Nucleus accumbens (tissue), 56 donors: ENCODE measurements around the gene KIFC1.
"Not testable (repeated sequence)": the region's sequence is repeated elsewhere in the genome, so short reads cannot be mapped to it uniquely, and the experiment has no call there.

Experiments used
- DNase-seq, 56 donors: peaks; one replicate each; lab custom pipeline; 2025; lab: John Stamatoyannopoulos, UW

Gene KIFC1

DNA sequence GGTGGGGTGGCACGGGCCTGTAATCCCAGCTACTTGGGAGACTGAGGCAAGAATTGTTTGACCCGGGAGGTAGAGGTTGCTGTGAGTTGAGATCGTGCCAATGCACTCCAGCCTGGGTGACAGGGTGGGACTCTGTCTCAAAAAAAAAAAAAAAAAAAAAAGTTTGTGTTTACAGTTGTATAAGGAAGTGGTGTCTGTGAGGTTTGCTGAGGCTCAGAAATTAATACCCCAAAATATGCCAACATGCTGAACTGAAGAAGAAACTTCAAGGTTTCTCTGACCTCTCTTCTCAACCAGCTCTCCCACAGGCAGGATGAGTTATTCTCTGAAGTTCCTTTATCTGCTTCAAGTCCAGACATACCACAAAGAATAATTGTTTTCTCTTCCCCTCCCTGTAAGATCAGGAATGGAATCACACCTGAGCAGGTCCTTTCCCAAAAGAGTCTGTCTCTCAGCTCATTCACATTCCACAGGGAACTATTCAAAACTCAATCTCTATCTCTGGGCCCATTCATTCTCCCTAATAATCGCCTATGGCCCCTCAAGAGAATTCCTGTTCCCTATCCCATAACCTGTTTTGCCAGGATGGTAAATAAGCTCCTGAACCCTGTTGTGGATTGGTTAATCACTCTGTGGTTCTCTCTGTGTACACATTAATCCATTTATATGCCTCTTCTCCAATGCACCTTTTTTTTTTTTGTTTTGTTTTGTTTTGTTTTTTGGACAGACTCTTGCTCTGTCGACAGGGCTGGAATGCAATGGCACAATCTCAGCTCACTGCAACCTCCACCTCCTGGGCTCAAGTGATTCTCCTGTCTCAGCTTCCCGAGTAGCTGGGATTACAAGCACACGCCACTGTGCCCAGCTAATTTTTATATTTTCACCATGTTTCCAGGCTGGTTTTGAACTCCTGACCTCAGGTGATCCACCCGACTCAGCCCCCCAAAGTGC, 17.4 kb upstream of the KIFC1 start:
- DNase-seq, result no peak

DNA sequence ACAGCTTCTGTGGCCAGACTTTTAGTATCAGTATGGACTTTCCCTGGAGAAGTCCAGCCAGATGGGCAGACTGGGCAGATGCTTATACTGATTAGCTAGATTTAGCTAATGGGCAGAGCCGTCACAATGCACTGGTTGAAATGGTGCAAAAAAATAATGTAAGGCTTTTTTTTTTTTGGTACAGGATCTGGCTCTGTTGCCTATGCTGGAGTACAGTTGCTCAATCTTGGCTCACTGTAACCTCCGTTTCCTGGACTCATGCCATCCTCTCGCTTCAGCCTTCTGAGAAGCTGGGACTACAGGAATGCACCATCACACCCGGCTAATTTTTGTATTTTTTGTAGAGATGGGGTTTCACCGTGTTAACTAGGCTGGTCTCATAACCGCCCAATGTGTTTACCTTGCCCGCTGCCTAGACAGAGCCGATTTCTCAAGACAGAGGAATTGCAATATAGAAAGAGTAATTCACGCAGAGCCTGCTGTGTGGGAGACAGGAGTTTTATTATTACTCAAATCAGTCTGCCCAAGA, 16.4 kb upstream of the KIFC1 start:
- peak in 10 of 56 donors; percentile 1 to 30 (median 3) for DNase-seq

DNA sequence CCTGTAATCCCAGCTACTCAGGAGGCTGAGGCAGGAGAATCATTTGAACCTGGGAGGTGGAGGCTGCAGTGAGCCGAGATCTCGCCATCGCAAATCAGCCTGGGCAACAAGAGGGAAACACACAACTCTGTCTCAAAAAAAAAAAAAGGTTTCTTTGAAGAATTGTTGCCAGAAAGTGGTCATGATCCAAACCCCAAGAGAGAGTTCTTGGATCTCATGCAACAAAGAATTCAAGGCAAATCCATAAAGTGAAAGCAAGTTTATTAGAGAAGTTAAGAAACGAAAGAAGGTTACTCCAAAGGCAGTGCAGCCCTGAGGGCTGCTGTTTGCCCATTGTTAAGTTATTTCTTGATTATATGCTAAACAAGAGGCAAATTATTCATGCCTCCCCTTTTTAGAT, 14.5 kb upstream of the KIFC1 start:
- DNase-seq, result no peak

DNA sequence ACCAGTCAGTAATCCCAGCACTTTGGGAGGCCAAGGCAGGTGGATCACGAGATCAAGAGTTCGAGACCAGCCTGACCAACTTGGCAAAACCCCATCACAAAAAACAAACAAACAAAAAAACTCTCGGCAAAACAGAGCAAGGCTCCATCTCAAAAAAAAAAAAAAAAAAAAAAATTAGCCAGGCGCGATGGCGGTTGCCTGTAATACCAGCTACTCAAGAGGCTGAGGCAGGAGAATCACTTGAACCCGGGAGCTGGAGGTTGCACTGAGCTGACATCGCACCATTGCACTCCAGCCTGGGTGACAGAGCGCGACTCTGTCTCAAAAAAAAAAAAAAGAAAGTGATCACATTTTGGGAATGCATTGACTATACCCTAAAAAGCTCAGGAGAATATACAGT, 12.4 kb upstream of the KIFC1 start:
- not testable (repeated sequence) for DNase-seq

DNA sequence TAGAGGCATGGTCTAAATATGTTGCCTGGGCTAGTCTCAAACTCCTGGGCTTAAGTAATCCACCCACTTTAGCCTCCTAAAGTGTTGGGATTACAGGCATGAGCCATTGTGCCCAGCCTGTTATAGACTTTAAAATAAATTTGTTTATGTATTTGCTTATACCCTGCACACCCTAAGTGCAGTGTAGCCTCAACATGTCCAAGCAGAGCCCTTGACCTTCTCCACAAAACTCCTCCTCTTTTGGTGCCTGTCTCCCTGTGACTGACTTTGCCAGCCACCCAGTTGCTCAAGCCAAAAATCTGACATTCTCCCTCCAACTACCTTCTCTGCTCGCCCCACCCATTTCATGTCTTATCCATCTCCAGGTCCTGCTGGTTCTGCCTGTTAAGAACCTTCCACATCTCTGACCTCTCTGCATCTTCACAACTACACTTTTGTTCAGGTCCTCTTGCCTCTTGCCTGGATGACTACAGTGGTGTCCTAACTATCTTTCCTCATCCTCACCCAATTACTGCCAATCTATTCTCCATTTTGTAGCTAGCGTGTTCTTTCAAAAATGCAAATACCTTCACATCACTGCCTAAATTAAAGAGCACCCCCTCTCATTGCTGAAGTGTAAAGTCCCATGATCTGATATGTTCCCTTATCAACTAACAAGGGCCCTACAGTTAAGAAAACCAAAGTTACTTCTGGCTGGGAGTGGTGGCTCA, 11.2 kb upstream of the KIFC1 start:
- DNase-seq, result no peak

DNA sequence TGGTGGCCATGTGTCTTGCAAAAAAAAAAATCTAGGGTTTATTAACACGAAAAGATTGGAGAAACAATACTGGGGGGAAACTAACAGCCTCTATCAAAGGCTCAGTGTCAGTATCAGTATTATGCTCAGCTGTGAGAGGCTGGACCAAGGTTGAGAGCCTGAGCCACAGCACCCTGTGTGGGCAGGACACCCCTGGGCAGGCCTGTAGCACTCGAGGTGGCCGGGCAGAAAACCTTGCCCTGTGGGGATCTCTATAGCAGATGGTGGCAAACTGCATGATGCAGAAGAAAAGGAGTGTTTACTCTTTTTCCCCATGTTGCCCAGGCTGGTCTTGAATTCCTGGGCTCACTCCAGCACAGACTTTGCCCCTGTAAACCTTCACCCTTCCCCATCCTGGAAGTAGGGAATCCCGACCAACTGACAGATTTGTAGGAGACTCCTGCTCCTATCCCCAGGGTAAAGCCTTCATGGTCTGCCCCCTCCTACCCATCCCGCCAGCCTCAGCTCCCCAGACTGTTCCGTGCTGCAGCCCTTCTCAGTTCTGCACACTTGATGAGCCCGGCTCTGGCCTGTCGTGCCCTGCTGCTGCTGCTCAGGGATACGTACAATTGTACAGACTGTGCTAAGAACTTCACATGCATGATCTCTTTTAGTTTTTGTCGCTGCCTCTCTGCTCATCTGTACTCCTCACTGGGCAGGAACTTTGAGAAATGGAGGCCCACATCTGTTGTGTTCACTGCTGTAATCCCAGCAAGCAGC, 8.0 kb upstream of the KIFC1 start:
- no peak for DNase-seq

DNA sequence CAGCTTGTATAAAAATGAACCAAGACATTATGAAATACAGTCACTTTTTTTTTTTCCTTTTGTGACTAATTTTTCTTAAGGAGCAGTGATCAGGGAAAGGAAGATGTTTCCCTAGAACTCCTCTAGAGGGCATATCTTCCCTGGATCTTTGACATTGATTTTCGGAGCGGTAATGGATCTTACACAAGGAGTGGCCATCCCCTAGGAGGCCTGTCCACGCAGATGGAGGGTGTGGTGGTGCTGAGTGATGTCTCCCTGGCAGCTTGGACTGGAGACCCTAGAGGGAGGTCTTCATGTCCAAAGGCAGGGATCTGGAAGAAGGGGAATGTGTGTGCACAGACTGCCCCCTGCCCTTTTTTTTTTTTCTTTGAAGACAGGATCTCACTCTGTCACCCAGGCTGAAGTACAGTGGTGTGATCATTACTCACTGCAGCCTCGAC, 7.0 kb upstream of the KIFC1 start:
- peak in 2 of 56 donors; percentile 1 to 12 for DNase-seq

DNA sequence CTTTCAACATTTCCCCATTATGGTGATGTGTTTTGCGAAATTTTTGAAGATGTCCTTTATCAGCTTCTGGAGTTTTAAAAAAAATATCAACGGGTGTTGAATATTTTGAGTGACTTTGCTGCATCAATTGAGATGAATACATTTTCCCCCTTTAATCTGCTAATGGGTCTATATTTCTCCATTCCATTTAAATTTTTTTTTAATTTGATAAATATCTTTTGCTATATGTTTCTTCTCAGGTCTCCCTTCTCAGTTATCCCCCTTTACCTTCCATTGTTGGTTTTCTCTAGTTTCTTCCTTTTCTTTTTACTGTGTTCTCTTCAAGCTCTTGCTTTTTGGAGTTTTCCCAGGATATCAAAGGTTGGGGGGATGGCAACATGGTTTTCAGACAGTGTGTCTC, 1.4 kb upstream of the KIFC1 start:
- DNase-seq, result no peak

DNA sequence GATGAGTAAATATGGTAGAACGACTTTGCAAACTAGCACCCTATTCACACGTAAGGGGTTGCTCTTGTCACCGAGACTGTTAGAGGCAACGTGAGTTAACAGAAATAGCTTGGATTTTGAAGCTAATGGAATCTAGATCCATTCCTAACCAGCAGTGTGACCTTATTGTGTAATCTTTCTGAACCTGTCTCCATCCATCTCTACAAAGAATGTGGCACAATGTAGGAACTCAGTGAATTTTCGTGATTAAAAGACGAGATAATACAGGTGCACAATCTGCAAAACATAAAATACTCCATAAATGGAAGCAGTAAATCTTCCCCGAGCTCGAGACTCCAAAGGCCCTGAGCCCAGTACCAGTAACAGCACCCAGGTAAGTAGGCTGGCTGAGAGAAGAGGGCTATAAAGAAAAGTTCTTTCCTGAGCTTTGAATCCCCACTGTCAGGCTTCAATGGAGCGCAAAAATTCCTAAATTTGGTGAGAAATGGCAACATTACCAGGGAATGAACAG, 801 bp upstream of the KIFC1 start:
- DNase-seq, result no peak

DNA sequence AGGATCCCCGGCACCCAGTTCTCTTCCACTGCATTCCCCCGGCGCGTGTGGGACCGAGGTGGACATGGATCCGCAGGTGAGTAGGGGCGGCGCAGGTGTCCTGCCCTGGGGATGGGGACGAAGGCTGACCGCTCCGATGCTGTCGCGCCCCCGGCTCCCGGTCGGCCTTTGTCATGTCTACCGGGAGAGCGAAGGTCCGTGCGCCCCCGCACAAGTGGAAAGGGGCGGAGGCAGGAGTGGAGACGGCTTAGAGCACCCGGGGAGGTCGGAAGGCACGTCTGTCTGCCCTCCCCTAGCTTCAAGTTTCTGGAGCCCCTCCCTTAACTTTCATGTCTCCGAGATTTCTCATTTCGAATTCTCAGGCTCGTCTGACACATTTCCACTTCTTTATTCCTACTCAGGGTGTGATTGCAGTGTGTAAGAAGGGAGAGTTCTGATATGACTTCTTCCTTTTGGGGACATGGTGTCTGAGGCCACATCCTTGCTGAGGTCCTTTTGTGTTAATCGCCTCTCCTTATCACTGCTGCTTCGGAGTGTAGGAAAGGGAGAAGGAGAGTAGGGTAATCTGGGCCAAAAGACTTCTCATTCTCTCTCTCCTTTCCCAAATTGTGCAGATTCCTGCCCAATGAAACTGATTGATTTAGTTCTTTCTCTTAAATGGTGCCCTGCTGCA, 435 bp downstream of the KIFC1 start:
- no peak for DNase-seq

DNA sequence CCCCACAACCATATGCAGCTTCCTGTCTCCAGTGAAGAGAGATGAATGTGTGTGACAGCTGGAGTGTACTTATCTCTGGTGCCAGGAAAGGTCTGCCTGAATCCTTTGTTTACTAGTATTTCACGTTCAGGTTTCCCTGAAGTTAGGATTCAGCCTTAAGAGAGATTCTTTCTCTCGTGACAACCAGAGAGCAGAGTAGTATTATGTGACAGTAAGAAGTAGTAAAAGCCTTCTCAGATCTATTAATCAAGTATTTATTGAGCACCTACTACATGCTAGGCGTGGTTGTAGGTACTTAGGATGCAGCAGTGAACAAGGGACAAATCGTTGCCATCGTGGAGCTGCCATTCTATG, 949 bp downstream of the KIFC1 start:
- DNase-seq, result no peak

DNA sequence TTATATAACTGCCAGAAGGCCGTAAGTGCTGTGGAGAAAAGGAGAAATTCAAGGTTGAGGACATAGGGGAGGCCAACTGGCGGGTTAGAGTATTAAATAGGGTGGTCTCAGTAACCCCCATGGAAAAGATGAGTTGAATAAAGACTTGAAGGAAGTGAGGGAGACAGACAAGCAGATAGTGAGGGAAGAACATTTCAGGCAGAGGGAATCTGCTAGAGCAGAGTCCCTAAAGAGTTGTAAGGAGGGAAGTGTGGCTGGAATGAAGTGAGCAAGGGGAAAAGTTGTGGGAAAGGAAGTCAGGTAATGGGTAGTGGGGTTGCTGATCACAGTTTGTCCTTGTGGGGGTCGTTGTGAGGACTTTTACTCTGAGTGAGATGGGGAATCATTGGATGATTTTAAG, 1.4 kb downstream of the KIFC1 start:
- no peak for DNase-seq

DNA sequence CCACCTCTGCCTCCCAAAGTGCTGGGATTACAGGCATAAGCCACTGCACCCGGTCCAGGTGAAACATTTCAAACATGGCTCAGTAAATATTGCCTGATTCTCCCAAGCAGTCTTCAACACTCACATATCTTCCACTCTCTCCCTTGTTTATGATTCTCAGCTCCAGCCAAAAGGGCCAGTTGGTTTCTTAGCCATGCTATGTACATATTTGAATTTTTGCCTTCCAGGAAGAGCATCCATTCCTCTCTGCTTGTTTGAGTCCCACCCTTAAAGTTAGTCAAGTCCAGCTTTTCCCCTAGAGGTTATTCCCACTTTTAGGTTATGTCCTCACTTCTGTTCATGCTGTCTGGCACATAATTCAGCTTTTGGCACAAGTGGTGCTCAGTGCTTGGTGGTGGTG, 5.9 kb downstream of the KIFC1 start:
- DNase-seq, result no peak

DNA sequence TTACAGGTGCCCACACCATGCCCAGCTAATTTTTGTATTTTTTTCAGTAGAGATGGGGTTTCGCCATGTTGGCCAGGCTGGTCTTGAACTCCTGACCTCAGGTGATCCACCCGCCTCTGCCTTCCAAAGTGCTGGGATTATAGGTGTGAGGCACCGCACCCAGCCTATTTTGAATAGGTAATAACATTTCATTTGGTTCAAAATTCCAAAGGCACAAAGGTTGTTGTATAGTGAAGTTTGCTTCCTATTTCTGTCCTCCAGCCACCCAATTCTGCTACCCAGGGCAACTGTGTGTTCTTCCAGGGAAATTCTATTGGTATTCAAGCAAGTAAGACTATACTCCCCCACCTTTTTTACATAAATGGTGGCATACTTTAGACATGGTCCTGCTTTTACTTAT, 7.0 kb downstream of the KIFC1 start:
- not testable (repeated sequence) for DNase-seq

DNA sequence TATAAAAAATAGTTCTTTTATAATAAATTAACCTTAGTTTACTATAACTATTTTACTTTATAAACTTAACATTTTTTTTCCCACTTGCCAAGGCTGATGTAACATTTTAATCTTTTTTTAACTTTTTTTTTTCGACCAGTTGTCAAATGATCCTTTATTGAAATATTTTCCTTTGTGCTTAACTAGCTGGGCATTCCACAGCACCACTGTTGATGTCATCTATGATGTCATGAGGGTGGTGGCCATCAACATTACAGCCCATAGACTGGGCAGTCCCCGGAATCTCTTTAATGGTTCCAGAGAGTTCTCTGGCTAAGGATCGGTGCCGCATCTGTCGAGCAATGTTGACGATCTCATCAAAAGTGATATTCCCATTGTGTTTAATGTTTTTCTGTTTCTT, 8.3 kb downstream of the KIFC1 start:
- DNase-seq, result not testable (repeated sequence)

DNA sequence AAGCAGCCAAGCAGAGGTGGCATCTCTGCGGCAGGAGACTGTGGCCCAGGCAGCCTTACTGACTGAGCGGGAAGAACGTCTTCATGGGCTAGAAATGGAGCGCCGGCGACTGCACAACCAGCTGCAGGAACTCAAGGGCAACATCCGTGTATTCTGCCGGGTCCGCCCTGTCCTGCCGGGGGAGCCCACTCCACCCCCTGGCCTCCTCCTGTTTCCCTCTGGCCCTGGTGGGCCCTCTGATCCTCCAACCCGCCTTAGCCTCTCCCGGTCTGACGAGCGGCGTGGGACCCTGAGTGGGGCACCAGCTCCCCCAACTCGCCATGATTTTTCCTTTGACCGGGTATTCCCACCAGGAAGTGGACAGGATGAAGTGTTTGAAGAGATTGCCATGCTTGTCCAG, 13.3 kb downstream of the KIFC1 start:
- DNase-seq, result no peak

DNA sequence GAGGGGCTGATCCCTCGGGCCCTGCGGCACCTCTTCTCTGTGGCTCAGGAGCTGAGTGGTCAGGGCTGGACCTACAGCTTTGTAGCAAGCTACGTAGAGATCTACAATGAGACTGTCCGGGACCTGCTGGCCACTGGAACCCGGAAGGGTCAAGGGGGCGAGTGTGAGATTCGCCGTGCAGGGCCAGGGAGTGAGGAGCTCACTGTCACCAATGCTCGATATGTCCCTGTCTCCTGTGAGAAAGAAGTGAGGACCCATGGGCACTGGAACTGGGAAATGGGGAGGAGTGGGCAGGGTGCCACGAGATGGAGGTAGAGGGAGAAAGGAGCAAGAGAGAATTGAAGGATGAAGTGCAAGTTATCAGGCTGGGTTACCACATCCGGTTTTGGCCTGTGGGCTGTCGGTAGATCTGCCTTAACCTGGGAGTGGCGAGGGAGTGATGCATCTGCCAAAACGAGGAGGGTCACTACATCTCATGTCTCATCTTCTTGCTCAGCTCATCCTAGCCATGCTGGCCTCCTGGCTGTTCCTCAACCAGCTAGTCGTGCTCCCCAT, 13.8 kb downstream of the KIFC1 start:
- DNase-seq, result no peak

DNA sequence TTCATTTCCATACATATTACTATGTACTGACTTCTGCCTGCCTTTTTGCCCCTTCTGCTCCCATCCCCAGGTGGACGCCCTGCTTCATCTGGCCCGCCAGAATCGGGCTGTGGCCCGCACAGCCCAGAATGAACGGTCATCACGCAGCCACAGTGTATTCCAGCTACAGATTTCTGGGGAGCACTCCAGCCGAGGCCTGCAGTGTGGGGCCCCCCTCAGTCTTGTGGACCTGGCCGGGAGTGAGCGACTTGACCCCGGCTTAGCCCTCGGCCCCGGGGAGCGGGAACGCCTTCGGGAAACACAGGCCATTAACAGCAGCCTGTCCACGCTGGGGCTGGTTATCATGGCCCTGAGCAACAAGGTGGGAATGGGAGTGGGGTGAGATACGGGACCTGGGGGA, 14.5 kb downstream of the KIFC1 start:
- no peak for DNase-seq

DNA sequence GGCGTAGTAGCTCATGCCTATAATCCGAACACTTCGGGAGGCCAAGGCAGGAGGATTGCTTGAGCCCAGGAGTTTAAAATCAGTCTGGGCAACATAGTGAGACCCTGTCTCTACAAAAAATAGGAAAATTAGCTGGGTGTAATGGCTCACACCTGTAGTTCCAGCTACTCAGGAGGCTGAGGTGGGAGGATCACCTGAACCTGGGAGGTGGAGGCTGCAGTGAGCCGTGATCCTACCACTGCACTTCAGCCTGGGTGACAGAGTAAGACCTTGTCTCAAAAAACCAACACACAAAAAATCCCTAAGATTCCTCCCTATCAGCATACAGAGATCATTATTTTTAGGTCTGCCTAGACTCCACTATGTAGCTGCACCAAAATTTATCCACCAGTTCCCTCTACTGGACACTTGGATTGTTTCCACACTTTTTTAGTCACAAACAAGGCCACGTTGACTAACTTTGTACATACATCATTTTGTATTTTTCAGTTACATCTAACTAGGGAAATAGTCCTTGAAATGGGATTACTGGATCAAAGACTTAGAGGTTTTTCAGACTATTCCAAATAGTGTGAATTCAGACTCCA, 15.6 kb downstream of the KIFC1 start:
- no peak for DNase-seq
